GM21381 (cell line): ENCODE measurements around the gene MSH2.
"Not testable (repeated sequence)": the region's sequence is repeated elsewhere in the genome, so short reads cannot be mapped to it uniquely, and the experiment has no call there.

Source experiments
- ATAC-seq: cut with Tn5 transposase; IDR thresholded peaks from one replicate; pipeline ENCODE4 v1.9.1; 2021; ENCODE audit warnings: mild to moderate bottlenecking, moderate library complexity; ENCODE audit not compliant: unreplicated experiment

The MSH2 gene

GRCh38 chr2:47406649-47407330 lies 3.8 kb downstream of the MSH2 start:
- ATAC-seq = not testable (repeated sequence)

GRCh38 chr2:47407976-47408375 lies 5.0 kb downstream of the MSH2 start:
- ATAC-seq = not testable (repeated sequence)

GRCh38 chr2:47414682-47415458 lies 11.9 kb downstream of the MSH2 start:
- no peak for ATAC-seq

- no peak for ATAC-seq
These were observed 17.3 kb downstream of the MSH2 start for GRCh38 chr2:47420214-47420613.

GRCh38 chr2:47420683-47421082 lies 17.7 kb downstream of the MSH2 start:
- not testable (repeated sequence) for ATAC-seq

- no peak for ATAC-seq
These were observed 19.1 kb downstream of the MSH2 start for GRCh38 chr2:47422016-47422415.

GRCh38 chr2:47422560-47422959 lies 19.6 kb downstream of the MSH2 start:
- no peak for ATAC-seq

- ATAC-seq = no peak
These were observed 23.8 kb downstream of the MSH2 start for GRCh38 chr2:47426786-47427185.

GRCh38 chr2:47429795-47430194 lies 26.8 kb downstream of the MSH2 start:
- ATAC-seq = no peak

- not testable (repeated sequence) for ATAC-seq
These were observed 30.1 kb downstream of the MSH2 start for GRCh38 chr2:47433006-47433405.

- ATAC-seq = not testable (repeated sequence)
These were observed 30.5 kb downstream of the MSH2 start for GRCh38 chr2:47433445-47433844.

GRCh38 chr2:47437287-47437686 lies 34.3 kb downstream of the MSH2 start:
- no peak for ATAC-seq

GRCh38 chr2:47438106-47438505 lies 35.1 kb downstream of the MSH2 start:
- ATAC-seq = no peak

- no peak for ATAC-seq
These were observed 35.8 kb downstream of the MSH2 start for GRCh38 chr2:47438783-47439182.

- ATAC-seq = no peak
These were observed 48.8 kb downstream of the MSH2 start for GRCh38 chr2:47451790-47452189.

- ATAC-seq = no peak
These were observed 49.8 kb downstream of the MSH2 start for GRCh38 chr2:47452761-47453160.

- ATAC-seq = not testable (repeated sequence)
These were observed 51.9 kb downstream of the MSH2 start for GRCh38 chr2:47454818-47455217.

GRCh38 chr2:47455411-47455810 lies 52.5 kb downstream of the MSH2 start:
- no peak for ATAC-seq

- no peak for ATAC-seq
These were observed 53.9 kb downstream of the MSH2 start for GRCh38 chr2:47456851-47457250.

- ATAC-seq = no peak
These were observed 54.3 kb downstream of the MSH2 start for GRCh38 chr2:47457268-47457667.

- no peak for ATAC-seq
These were observed 56.1 kb downstream of the MSH2 start for GRCh38 chr2:47459021-47459420.

- ATAC-seq = no peak
These were observed 57.8 kb downstream of the MSH2 start for GRCh38 chr2:47460766-47461165.
